ENCODE data around the gene EFCAB6.

Gene EFCAB6, protein sequence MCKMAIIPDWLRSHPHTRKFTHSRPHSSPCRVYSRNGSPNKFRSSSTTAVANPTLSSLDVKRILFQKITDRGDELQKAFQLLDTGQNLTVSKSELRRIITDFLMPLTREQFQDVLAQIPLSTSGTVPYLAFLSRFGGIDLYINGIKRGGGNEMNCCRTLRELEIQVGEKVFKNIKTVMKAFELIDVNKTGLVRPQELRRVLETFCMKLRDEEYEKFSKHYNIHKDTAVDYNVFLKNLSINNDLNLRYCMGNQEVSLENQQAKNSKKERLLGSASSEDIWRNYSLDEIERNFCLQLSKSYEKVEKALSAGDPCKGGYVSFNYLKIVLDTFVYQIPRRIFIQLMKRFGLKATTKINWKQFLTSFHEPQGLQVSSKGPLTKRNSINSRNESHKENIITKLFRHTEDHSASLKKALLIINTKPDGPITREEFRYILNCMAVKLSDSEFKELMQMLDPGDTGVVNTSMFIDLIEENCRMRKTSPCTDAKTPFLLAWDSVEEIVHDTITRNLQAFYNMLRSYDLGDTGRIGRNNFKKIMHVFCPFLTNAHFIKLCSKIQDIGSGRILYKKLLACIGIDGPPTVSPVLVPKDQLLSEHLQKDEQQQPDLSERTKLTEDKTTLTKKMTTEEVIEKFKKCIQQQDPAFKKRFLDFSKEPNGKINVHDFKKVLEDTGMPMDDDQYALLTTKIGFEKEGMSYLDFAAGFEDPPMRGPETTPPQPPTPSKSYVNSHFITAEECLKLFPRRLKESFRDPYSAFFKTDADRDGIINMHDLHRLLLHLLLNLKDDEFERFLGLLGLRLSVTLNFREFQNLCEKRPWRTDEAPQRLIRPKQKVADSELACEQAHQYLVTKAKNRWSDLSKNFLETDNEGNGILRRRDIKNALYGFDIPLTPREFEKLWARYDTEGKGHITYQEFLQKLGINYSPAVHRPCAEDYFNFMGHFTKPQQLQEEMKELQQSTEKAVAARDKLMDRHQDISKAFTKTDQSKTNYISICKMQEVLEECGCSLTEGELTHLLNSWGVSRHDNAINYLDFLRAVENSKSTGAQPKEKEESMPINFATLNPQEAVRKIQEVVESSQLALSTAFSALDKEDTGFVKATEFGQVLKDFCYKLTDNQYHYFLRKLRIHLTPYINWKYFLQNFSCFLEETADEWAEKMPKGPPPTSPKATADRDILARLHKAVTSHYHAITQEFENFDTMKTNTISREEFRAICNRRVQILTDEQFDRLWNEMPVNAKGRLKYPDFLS (N-terminal part only)

DNA sequence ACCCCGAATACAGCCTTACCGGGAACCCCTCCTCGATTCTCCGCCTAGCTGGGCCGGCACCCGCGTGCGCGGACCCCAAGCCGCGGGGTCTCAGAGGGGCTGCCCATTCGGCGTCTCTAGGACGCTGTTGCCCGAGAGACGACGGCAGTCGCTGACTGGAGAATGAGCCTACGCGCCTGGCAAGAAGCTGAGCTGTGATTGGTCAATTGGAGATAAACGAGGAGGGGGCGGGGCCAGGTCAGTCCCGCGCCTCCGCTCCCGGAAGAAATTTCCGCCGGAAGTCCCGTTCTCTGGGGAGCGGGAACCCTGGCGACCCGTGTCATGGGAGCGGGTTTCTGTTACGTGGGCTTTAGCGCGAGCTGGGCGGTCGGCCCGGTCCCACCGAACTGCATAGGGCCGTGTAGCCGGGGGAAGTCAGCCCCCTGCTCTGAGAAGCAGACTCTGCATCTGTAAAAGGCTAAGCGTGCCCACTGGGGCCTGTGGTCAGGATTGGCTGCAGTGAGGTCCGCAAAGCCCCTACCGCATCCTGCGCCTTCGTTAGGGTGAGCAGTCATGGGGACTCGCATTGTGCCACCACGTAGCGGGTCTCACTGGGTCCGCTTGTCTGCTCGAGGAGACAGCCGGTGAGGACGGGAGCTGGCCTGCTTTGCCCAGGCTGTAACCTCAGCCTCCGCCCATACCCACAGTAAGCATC lies at the start of gene EFCAB6:
TSS of gene EFCAB6 (minus strand) at position 157 of the 694 bp plus-strand sequence. CDS start 29,987 bp downstream, outside the sequence.
- FAIRE-seq = peak; percentile 95
- DNase-seq (ENCODE audit: extremely low spot score, insufficient read length, low read depth) = peak; percentile 86

DNA sequence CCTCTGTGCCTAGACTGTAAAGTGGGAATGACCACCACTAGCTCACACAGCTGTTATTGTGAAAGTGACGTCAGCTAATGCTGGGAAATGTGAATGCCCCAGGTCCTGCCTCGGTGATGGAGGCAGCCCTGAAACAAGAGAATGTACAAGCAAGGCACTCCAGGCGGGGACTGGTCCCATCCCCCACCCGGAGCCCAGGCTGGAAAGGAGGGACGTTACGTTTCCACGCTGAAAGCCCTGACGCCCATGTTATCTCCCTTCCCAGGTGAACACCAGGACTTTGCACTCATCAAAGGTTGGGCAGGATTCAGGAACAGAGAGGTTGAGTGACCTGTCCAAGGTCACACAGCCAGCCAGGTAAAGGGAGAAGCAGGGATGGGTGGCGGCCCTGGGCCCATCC lies 49.4 kb upstream of the EFCAB6 start:
- DNase-seq (ENCODE audit: extremely low spot score, insufficient read length, low read depth) = no peak
- no peak for FAIRE-seq

DNA sequence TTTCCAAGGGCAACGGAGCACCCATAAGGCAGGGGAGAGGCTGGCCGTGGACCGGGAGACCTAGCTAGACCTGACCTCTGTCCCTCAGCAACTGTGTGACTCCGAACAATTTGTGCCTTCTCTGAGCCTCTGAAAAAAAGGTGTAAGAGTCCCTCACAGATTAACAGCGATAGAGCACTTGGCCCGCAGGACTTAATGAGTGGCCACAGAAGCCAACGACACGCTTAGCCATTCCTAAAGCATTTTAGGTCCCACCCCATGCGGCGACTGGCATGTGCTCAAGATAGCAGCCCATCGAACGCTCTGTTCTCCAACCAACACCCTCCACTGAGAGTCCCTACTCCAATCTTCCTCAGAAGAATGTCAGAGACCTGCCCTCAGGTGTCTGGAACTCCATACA lies 48.7 kb upstream of the EFCAB6 start:
- DNase-seq (ENCODE audit: extremely low spot score, insufficient read length, low read depth) = no peak
- FAIRE-seq = no peak

DNA sequence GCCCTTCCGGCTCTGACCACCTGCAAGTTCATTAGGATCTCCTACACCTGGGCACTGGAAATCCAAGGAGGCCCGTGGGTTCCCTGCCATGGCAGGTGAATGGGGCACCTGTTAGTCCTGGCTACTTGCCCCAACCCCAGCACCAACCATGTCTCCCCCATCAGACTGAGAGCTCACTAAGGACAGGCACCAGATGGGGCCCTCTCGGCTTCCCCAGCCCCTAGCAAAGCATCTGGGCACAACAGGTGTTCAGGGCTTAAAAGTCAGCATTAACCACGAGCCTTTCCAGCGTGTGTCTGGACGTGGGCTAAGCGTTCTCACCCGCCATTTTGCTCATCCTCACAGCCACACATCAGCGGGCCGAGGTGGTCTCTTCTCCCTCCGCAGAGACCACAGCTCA lies 48.0 kb upstream of the EFCAB6 start:
- FAIRE-seq (no peak), DNase-seq (ENCODE audit: extremely low spot score, insufficient read length, low read depth) (no peak)

DNA sequence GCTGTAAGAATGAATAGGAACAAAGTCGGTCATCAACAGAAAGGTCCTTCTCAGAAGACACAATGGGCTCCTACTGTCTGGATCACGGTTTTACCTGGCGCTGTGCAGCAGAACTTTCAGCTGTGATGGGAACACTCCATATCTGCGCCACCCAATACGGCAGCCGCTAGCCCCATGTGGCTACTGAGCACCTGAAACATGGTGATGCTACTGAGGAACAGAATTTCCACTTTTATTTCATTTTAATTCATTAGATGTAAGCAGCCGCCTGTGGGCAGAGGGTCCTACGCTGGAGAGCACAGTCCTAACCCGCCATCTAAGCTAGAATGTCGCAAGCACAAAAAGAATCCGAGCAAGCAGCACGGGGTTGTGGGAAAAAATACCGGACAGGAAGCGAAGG lies 47.5 kb upstream of the EFCAB6 start:
- DNase-seq (ENCODE audit: extremely low spot score, insufficient read length, low read depth) = no peak
- FAIRE-seq = no peak

DNA sequence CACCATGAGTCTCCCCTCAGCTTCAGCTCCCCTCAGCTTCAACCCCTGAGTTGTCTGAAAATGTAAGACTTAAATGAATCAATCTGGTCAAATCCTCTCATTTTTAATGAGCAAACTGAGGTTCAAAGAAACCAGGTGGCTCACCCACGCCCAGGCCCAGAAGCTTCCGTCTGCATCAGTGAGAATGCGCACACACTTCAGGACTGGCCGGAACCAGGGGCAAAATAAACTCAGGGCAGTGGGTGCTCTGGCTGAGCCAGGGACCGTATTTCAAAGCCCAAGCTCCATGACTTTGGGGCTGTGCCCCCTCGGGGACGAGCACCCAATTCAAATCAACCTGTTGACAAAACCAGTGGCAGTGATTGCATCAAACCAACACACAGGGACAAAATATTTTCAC lies 47.1 kb upstream of the EFCAB6 start:
- FAIRE-seq = no peak
- no peak for DNase-seq (ENCODE audit: extremely low spot score, insufficient read length, low read depth)

DNA sequence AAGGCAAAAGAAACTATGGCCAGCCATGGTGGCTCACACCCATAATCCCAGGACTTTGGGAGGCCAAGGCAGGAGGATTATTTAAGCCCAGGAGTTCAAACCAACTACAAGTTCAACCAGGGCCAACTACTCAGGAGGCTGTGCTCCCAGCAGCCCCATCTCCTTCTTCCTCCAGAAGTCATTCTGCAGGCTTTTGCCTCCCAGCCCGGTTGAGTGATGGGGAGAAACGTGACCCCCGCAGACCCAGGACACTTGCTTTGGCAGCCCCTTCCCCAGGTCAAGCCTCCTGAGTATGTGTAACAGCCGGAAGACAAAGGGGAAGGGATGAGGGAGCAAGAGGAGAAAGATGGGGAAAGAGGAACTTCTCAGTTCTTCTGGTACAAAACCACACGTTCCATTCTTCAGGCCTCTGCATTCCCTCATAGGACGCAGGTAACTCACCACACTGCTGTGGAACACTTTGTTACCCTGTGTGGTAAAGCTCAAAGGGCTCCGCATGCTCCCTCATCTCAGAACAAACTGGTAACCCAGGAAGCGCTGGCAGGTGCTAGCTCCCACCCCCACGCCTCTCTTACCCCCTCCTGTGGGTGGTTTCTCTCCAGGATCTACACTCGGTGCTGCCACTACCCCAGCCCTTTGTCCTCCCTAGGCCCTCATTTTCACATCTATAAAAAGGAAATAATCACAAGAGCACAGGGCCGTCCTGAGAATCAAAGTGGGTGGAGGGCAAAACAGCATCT lies 46.2 kb upstream of the EFCAB6 start:
- FAIRE-seq = no peak
- no peak for DNase-seq (ENCODE audit: extremely low spot score, insufficient read length, low read depth)

DNA sequence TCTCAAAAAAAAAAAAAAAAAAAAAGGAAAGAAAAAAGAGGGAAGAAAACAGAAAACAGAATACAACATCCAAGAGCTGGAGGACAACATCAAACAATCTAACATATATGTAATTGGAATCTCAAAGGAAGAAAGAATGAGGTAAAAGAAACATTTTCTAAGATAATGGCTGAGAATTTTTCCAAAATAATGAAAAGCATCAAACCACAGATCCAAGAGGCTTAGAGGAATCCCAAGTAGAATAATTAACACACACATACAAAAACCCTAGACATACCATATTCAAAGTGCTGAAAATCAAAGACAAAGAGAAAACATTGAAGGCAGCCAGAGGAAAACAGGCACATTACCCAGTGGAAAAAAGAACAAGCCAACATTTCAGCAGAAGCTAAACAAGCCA lies 45.3 kb upstream of the EFCAB6 start:
- DNase-seq (ENCODE audit: extremely low spot score, insufficient read length, low read depth) (no peak), FAIRE-seq (no peak)

DNA sequence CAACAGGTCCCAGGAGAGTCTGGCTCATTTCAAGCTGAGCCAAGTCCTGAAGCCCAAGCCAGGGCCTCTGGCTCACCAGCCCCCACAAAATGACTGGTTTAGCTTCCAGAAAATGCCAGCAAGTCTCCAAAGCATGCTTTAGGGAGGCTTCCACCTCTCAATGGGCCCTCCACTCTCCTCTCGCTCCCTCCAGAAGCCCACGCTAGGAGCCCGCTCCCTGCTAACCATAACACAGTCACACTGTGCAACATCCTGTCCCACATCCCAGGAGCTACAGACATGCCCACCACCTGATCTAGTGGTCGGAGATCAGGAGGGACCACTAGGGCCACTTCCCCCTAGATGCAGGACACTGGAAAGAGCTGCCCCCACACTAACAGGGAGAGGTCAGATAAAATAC lies 43.3 kb upstream of the EFCAB6 start:
- FAIRE-seq (no peak), DNase-seq (ENCODE audit: extremely low spot score, insufficient read length, low read depth) (no peak)

DNA sequence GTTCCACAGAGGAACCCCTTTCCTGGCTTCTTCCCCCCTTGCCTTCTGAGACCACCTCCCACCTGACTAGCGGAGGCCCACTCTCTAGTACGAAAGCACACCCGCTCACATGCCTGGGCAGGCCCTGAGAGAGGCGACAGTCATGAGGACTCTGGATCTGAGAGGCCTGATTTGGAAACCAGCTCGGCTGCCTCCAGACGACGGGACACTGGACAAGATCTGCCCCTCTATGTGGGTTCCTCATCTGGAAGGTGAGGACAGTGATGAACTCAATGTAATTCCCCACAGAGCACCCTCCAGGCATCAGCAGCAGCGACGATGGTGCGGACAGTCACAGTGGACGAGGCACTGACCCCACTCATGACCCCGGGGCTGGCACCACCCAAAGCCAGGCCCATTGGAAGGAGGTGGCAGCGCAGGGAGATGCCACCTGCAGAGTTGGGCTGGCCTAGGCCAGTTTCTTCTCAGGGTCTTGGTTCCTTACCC lies 42.7 kb upstream of the EFCAB6 start:
- no peak for FAIRE-seq
- DNase-seq (ENCODE audit: extremely low spot score, insufficient read length, low read depth) = no peak

DNA sequence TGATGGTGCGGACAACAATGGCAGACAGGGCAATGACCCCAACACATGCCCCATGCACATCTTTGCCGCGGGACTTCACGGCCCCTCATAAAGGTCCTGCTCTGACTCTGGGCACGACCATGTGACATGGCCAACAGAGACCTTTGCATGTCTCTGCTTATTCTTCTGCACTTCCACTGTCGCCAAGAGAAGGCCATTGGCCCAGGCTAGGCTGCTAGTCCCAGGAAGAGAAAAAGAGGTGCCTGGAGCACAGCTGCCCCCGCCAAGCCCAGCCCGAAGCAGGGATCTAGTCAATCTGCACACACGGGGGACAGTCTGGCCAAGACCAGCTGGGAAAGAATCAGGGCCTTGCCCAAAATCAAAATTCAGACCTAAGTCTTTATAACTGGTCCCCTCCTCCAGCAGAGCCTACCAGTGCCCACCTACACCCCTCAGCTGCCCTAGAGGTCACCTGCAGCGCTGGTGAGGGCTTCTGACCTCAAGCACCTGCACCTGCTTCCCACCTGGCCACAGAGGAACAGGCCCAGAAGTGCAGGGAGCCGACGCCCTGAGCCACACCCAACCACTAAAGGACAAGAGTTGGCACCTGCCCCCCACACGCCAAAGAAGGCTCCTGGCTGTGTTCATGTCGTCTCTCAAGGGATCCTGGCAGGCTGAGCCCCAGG lies 42.1 kb upstream of the EFCAB6 start:
- DNase-seq (ENCODE audit: extremely low spot score, insufficient read length, low read depth) (no peak), FAIRE-seq (no peak)

DNA sequence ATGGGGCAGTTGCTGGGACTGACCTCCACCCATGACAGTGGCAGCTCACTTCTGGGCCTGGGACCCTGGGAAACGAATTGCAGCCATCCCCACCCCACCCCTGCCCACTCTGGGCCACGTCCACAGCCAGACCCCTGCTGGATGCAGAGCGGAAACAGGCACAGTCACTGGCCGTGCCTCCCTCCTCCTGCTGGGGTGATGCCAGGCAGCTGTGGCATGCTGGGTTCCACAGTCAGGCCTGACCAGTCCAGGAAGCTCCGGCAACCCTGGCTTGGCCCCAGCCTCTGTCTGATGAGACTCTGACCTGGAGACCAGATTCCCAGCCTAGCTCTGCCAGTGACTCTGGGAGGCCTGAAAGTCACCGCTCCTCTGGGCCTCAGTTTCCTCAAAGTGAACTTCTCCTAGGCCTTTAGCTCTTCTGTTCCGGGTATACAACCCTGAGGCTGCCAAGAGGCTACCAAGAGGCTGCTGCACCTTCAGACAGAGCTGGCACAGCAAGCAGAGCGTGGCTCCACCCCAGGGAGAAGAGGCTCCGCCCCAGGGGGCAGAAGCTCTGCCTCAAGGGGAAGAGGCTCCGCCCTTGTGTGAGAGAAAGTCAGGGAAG lies 41.3 kb upstream of the EFCAB6 start:
- no peak for FAIRE-seq

DNA sequence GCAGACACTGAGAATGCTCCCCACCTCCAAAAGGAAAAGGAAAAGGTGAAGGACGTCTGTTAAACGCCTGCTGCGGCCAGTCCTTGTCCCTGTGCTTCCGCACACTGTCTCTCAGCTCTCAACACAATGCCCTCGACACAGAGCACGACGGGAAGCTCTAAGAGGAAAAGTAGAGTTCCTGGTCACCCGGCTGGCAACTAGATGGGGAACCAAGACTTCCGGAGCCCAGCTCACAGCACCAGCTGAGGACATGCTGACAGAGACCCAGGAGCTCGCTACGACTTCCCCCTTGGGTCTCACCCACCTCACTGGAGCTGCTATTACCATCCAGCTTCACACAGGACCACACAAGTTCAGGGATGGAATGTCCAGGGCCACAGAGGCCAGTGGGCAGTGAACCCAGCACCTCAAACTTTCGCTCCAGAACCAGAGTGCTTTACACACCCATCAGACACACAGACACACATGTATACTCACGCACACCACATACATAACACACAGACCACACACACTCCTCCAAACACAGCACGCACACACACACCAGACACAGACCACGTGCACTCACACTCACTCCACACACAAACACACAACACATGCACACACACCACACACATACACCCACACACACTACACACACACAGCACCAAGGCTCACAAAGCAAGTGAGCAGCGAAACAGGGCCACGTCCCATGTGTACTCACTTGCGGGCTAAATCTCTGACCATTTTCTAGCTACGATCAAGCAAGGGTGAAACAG lies 40.6 kb upstream of the EFCAB6 start:
- FAIRE-seq (no peak), DNase-seq (ENCODE audit: extremely low spot score, insufficient read length, low read depth) (no peak)

More for the DNA sequence above, 41.3 kb upstream of the EFCAB6 start:
- DNase-seq (ENCODE audit: extremely low spot score, insufficient read length, low read depth) = no peak

DNA sequence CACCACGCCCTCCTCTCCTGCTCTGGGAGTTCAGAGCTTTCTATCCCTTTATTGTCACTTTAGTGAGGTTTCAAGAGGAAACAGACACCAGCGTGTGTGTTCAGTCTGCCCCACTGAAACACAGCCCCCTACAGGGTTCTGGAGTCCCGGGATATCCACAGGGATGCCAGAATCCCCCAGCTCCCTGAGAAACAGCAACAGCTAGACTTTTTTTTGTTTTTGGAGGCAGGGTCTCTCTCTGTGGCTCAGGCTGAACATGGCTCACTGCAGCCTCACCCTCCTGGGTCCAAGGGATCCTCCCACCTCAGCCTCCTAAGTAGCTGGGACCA lies 39.8 kb upstream of the EFCAB6 start:
- DNase-seq (ENCODE audit: extremely low spot score, insufficient read length, low read depth) (no peak), FAIRE-seq (no peak)

DNA sequence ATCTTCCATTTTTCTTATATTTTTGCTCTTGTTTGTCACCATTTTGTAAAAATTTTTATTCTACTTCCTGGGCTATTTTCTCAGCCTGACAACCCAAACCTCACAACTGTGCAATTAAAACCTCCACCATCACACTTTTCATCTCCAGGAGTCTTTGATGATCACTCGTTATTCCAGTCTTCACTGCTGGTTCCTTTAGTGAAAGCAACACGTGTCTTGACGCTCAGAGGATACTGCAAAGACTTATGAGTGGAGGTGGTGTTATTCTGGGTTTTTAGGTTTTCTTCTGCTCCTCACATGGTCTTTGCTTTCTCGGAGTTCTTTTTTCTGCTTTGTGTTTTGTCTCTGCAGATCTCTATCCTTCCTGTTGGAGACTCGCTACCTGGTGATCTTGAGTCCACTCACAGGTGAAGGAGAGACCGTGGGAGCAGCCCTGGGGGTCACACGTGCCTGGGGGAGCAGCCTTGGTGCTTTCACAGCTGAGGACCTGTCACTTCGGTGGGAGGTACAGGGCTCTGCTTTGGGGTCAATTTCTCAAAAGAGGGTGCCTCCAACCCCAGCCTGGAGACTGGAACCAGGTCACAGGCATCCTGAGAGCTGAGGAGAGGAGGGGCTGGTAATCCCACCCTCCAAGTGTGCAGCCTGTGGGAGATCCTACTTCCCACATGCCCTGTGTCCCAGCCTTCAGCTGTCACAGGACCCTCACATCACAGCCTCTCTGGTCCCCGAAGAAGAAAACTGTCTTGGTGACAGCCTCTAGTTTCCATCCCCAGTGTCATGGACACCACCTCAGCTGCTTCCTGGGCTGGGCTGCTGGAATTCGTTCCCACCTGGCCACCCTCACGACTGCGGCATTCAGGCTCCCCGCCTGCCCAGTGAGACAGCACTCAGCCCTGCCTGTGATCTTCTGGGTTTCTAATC lies 39.2 kb upstream of the EFCAB6 start:
- DNase-seq (ENCODE audit: extremely low spot score, insufficient read length, low read depth) = no peak
- no peak for FAIRE-seq

DNA sequence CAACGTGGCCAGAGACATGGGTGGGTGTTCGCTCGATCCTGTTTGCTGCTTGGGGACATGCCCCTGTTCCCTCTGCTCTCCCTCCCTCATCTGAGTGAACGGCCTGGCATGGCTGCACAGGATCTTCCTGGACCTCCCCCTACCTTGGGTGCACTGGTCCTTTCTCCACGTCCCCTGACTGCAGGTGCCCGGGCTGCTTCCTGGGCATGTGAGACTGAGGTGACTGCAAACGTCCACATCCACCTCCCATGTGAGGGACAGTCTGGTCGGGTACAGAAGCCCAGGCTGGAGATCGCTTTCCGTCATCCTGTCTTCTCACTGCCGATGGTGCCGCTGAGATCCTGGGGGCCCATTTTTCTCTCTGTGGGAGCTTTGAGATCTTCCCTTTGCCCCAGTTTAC lies 38.4 kb upstream of the EFCAB6 start:
- FAIRE-seq = no peak

DNA sequence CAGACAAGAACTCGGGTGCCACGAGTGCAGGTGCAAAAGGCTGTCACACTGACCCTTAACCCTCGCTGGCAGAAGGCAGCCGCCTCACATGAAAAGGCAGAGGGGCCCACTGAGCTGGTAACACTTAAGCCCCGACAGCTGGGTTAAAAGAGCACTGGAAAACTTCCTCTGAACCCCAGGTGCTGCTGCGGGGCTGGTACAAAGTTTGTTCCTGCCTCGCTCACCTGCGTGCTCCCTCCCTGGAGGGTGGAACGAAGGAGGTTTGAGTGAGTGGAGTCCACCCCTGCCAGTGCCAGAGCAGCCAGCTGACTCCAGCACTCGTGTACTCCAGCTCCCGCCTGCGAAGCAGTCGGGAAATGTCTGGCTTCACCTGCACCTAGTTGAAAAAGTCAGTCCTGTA lies 37.6 kb upstream of the EFCAB6 start:
- FAIRE-seq = no peak
- no peak for DNase-seq (ENCODE audit: extremely low spot score, insufficient read length, low read depth)

More for the DNA sequence above, 38.4 kb upstream of the EFCAB6 start:
- no peak for DNase-seq (ENCODE audit: extremely low spot score, insufficient read length, low read depth)

All from GM18507 (cell line).